DMS114 treated with DMSO at 0.1 percent for 48 hours (cell line): ENCODE measurements around the gene HNRNPC.
"Not testable (repeated sequence)": the region's sequence is repeated elsewhere in the genome, so short reads cannot be mapped to it uniquely, and the experiment has no call there.

Source experiments
- DNase-seq: peaks from one replicate; lab custom pipeline; 2025; ENCODE audit not compliant: unreplicated experiment; lab: John Stamatoyannopoulos, UW

HNRNPC gene

GRCh38 chr14:21194597-21194996 lies 74.6 kb downstream of the HNRNPC start:
- DNase-seq = no peak

GRCh38 chr14:21192875-21193535 lies 76.2 kb downstream of the HNRNPC start:
- no peak for DNase-seq

GRCh38 chr14:21192447-21192822 lies 76.8 kb downstream of the HNRNPC start:
- no peak for DNase-seq

GRCh38 chr14:21191809-21192446 lies 77.3 kb downstream of the HNRNPC start:
- DNase-seq = peak; percentile 35

DNA sequence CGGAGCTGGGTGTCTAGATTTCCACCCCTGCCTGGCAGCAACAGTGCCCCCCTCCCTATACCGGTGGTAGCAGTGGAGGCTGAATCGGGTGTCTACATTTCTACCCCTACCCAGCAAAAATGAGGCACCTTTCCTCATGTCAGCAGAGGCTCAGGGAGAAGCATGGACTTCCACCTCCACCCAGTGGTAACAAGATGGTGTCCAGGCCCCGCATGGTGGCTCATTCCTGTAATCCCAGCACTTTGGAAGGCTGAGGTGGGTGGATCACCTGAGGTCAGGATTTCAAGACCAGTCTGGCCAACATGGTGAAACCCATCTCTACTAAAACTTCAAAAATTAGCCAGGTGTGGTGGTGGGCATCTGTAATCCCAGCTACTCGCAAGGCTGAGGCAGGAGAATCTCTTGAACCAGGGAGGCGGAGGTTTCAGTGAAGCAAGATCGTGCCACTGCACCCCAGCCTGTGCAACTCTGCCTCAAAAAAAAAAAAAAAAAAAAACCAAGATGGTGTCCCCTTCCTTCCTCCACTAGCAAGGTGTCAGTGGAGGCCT lies 77.9 kb downstream of the HNRNPC start:
- DNase-seq = no peak

- DNase-seq = no peak
These were observed 83.8 kb downstream of the HNRNPC start for GRCh38 chr14:21185491-21185890.

DNA sequence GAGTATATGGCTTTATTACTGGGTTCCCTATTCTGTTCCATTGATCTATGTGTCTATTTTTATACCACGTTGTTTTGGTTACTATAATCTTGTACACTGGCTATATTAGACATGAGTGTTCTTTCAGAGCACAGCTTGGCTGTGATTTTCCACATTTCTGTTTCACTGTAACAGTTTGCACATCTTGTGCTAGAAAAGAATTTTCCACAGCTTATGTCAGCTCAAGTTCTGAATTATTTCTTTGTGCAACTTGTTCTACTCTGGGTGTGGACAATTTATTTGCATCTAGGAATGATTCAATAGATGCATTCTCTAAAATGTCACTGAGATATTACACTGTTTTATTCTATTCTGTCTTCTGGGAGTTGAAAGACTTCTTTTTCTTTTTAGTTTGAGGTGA lies 85.0 kb downstream of the HNRNPC start:
- no peak for DNase-seq

DNA sequence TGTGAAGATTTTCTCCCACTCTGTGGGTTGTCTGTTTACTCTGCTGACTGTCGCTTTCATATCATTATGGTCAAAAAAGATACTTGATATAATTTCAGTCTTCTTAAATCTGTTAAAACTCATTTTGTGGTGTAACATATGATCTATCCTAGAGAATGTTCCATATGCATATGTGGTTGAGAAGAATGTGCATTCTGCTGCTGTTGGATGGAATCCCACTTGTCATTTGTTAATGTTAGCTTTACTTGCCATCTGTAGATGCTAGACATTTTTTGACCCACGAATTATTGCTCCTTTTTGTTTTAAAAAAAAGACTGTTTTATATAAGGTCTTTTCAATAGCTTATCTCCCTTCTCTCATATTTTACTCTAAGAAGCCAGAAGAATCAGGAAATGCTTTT lies 87.1 kb downstream of the HNRNPC start:
- DNase-seq = no peak

DNA sequence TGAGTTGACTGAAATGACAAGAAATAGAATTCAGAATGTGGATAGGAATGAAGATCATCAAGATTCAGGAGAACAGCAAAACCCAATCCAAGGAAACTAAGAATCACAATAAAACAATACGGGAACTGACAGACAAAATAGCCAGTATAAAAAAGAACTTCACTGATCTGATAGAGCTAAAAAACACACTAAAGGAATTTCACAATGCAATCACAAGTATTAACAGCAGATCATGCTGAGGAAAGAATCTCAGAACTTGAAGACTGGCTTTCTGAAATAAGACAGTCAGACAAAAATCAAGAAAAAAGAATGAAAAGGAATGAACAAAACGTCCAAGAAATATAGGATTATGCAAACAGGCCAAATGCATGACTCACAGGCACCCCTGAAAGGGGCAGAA lies 98.1 kb downstream of the HNRNPC start:
- DNase-seq = no peak

GRCh38 chr14:21169573-21169972 lies 99.7 kb downstream of the HNRNPC start:
- DNase-seq = no peak

GRCh38 chr14:21168055-21168454 lies 101.2 kb downstream of the HNRNPC start:
- DNase-seq = no peak

DNA sequence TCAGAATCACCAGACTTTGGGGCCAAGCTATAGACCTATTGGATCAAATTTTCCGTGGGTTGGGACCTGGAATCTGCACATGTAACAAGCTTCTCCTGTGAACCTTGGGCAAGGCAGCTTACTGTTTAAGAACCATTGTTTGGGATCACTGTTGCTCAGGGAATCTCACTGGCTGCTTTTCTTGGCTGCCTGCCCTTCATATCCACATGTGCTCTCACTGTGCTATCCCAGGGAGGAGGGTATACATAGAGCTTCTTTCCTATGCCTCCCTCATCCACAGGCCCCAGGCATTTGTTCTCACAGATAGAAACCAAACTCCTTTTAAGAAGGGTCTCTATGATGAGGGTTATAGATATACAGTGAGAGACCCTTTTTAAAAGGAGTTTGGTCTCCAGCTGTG lies 103.6 kb downstream of the HNRNPC start:
- DNase-seq = not testable (repeated sequence)

- DNase-seq = not testable (repeated sequence)
These were observed 104.1 kb downstream of the HNRNPC start for GRCh38 chr14:21165002-21165605.

DNA sequence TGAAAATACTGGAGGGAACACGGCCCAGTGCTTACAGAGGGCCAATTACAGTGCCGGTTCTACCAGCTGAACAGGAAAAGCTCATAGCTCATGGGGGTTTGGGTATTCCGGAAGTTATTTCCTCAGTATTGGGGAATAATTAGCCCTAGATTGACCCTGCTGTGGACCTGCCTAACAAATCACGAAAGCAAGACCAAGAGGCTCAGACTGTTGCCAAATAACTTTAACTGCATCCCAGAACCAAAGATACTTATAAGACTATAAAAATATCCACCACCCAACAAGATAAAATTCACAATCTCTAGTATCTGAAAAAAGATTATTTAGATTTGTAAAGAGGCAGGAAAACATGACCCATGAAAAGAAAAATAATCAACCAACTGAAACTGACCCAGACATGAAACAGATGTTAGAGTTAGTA lies 105.4 kb downstream of the HNRNPC start:
- DNase-seq = no peak

- no peak for DNase-seq
These were observed 107.2 kb downstream of the HNRNPC start for GRCh38 chr14:21162081-21162480.

GRCh38 chr14:21160061-21160610 lies 109.1 kb downstream of the HNRNPC start:
- no peak for DNase-seq
